HFFc6 (cell line): ENCODE measurements around the gene ZNF275. TPM values are rescaled to one million over a fixed set of nuclear protein-coding genes. Genes with fewer than 3 reads are reported as not detected.

Experiments
- DNase-seq: peaks from one replicate; pipeline ENCODE4 v3.0.0-alpha.2; 2018
- H3K27ac Mint-ChIP-seq: 2 replicates; pipeline ENCODE4 v1.8.0; 2020; ENCODE audit warnings: mild to moderate bottlenecking, mixed read lengths
- H3K27me3 Mint-ChIP-seq: 2 replicates; pipeline ENCODE4 v1.8.0; 2021; ENCODE audit warnings: mild to moderate bottlenecking, moderate library complexity, mixed read lengths; ENCODE audit not compliant: insufficient read depth
- H3K36me3 Mint-ChIP-seq: 2 replicates; pipeline ENCODE4 v1.8.0; 2021; ENCODE audit warnings: low read depth, mixed read lengths
- H3K4me1 Mint-ChIP-seq: 2 replicates; pipeline ENCODE4 v1.8.0; 2020; ENCODE audit warnings: low read depth, mixed read lengths
- H3K4me3 Mint-ChIP-seq: 2 replicates; pipeline ENCODE4 v1.8.0; 2020; ENCODE audit warnings: mild to moderate bottlenecking, moderate library complexity, mixed read lengths
- H3K9me3 Mint-ChIP-seq: 2 replicates; pipeline ENCODE4 v1.8.0; 2020; ENCODE audit warnings: mild to moderate bottlenecking, mixed read lengths
- CTCF ChIP-seq: fragments of 200-600 bp; sonication (generic); IDR thresholded peaks from 2 replicates; pipeline ENCODE4 v1.5.0; 2021; ENCODE audit warnings: antibody characterized with exemption, mild to moderate bottlenecking
- total RNA-seq, 6 experiments: library from RNA; stranded (reverse); fragmentation: NEBNext Ultra II Directional; extraction: Animal tissue kit (Norgen Biotek cat#: 25700); gene quantifications; 2 replicates in 1 of 6; 3 replicates in 5 of 6; pipeline ENCODE4 v1.2.3, GENCODE V29; 2021

Gene ZNF275
- total RNA-seq, 6 experiments from 2014 or later, result 10.5 to 14.2 (median 12.5) TPM

- Mint-ChIP-seq H3K4me3 (no peak overlapping the region), H3K36me3 (peaks cover 10% of the 10 kb centered on the region), H3K9me3 (no peaks in the 10 kb centered on the region), H3K4me1 (peaks cover 29% of the 10 kb centered on the region), H3K27me3 (peaks cover 2% of the 10 kb centered on the region; the same call in 1 of the 2 replicates), H3K27ac (no peak overlapping the region)
- no peak for TF ChIP-seq CTCF
- DNase-seq, result no peak
These were observed 3.0 kb downstream of the ZNF275 start for GRCh38 chrX:153336988-153337387.

- H3K27ac Mint-ChIP-seq, result no peak overlapping the region
- DNase-seq, result no peak
- H3K27me3 Mint-ChIP-seq, result no peaks in the 10 kb centered on the region
- H3K36me3 Mint-ChIP-seq, result peaks cover 10% of the 10 kb centered on the region
- TF ChIP-seq CTCF, result no peak
- no peak overlapping the region for H3K4me3 Mint-ChIP-seq
- peaks cover 29% of the 10 kb centered on the region for H3K4me1 Mint-ChIP-seq
- no peaks in the 10 kb centered on the region for H3K9me3 Mint-ChIP-seq
These were observed 4.9 kb downstream of the ZNF275 start for GRCh38 chrX:153338836-153339235.

GRCh38 chrX:153339662-153340061 is 5.7 kb downstream of the ZNF275 start:
- Mint-ChIP-seq H3K36me3 (peaks cover 10% of the 10 kb centered on the region), H3K4me1 (peaks cover 28% of the 10 kb centered on the region), H3K9me3 (no peaks in the 10 kb centered on the region), H3K27ac (no peak overlapping the region), H3K4me3 (no peak overlapping the region), H3K27me3 (no peaks in the 10 kb centered on the region)
- DNase-seq, result no peak
- no peak for TF ChIP-seq CTCF

- TF ChIP-seq CTCF, result no peak
- DNase-seq, result no peak
- H3K9me3 Mint-ChIP-seq, result no peaks in the 10 kb centered on the region
- H3K36me3 Mint-ChIP-seq, result peaks cover 10% of the 10 kb centered on the region
- H3K27ac Mint-ChIP-seq, result no peak overlapping the region
- no peak overlapping the region for H3K4me3 Mint-ChIP-seq
- no peaks in the 10 kb centered on the region for H3K27me3 Mint-ChIP-seq
- peaks cover 28% of the 10 kb centered on the region for H3K4me1 Mint-ChIP-seq
These were observed 6.2 kb downstream of the ZNF275 start for GRCh38 chrX:153340111-153340510.

- Mint-ChIP-seq H3K27ac (no peak overlapping the region), H3K4me3 (no peak overlapping the region), H3K36me3 (peaks cover 15% of the 10 kb centered on the region), H3K27me3 (no peaks in the 10 kb centered on the region), H3K9me3 (no peaks in the 10 kb centered on the region), H3K4me1 (peaks cover 28% of the 10 kb centered on the region)
- no peak for TF ChIP-seq CTCF
- DNase-seq, result no peak
These were observed 9.0 kb downstream of the ZNF275 start for GRCh38 chrX:153342762-153343558.
